ENCODE data around the gene RNF44. TPM values are rescaled to one million over a fixed set of nuclear protein-coding genes. Genes with fewer than 3 reads are reported as not detected.

The RNF44 gene
- total and polyA plus RNA-seq, 2 of the 4 experiments (the other 2 are of a cell fraction), result 0.54 to 12.4 TPM

DNA sequence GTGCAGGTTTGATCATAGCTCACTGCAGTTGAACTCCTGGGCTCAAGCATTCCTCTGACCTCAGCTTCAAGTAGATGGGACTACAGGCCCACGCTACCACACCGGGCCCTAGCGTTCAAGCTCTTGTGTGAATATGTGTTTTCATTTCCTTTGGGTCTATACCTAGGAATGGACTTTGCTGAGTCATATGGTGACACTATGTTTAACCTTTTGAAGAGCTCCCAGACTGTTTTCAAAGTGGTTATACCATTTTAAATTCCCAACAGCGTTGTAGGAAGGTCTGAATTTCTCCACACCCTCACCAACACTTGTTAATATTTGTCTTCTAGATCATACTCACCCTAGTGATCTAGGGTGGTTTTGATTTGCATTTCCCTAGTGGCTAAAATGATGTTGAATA lies 55.5 kb downstream of the RNF44 start:
- Histone ChIP-seq H3K9me1 (ENCODE audit: insufficient read depth, low read length) (peaks cover 6% of the 10 kb centered on the region), H3K23ac (ENCODE audit: low read depth, low read length) (no peak overlapping the region), H4K20me1 (ENCODE audit: insufficient read depth, low read length) (peaks cover 9% of the 10 kb centered on the region; the same call in 1 of the 2 replicates), H2AK9ac (replicated peaks; ENCODE audit: low read depth, low read length, poor library complexity) (no peak overlapping the region), H3K27me3 (ENCODE audit: control insufficient read depth, insufficient read depth, low read length) (no peaks in the 10 kb centered on the region), H4K91ac (ENCODE audit: insufficient read depth, low read depth, low read length) (no peak overlapping the region), H3K36me3 (ENCODE audit: control insufficient read depth, insufficient read depth, low read length) (peaks cover 27% of the 10 kb centered on the region), H4K8ac (ENCODE audit: low read depth in 2 of 2, low read length in 2 of 2) (no peak overlapping the region), H3K9ac (ENCODE audit: low read depth, low read length) (no peak overlapping the region), H2BK120ac (ENCODE audit: low read depth, low read length) (no peak overlapping the region), H3K18ac (ENCODE audit: low read depth, low read length) (no peak overlapping the region), H3K27ac (ENCODE audit: insufficient read depth, low read length) (no peak overlapping the region), H3K9me3 (ENCODE audit: control insufficient read depth, insufficient read depth, low read length) (no peaks in the 10 kb centered on the region), H2BK15ac (ENCODE audit: low read depth, low read length) (no peak overlapping the region), H2BK5ac (ENCODE audit: low read depth, low read length, poor library complexity, severe bottlenecking) (no peak overlapping the region), H2AK5ac (ENCODE audit: low read depth, low read length) (no peak overlapping the region; the same call in 1 of the 2 replicates), H3K79me1 (ENCODE audit: low read depth in 1 of 2, low read length in 2 of 2) (peaks cover 35 to 73% of the 10 kb centered on the region in 2 experiments), H3K4me3 (ENCODE audit: insufficient read depth, low read depth, low read length) (no peak overlapping the region), H3K4me2 (ENCODE audit: low read depth, low read length) (no peak overlapping the region), H3K4ac (ENCODE audit: low read depth, low read length) (no peak overlapping the region; the same call in 1 of the 2 replicates), H2BK20ac (ENCODE audit: low read depth, low read length) (no peak overlapping the region), H4K5ac (ENCODE audit: low read depth, low read length) (no peak overlapping the region), H3K56ac (ENCODE audit: extremely low read depth, insufficient read depth, low read length) (no peak overlapping the region), H2AFZ (replicated peaks; ENCODE audit: low read length, poor library complexity) (no peak overlapping the region), H3K4me1 (ENCODE audit: control insufficient read depth, insufficient read depth, low read length) (no peaks in the 10 kb centered on the region), H3K14ac (replicated peaks; ENCODE audit: low read depth, low read length) (no peak overlapping the region)
- no CpG with 5 or more reads among the region's 4 CpGs for WGBS, 2 experiments (ENCODE audit: extremely low coverage in 2 of 2, insufficient read length in 1 of 2)
- TF ChIP-seq CHD1 (IDR thresholded peaks at IDR 0.05; ENCODE audit: low read depth, low read length), result no peak
- TF ChIP-seq POLR2A (IDR thresholded peaks at IDR 0.05; ENCODE audit: low read depth, low read length), result no peak
- peak; percentile 44; the same call in 1 of the 2 replicates for TF ChIP-seq NFE2L2 (IDR thresholded peaks at IDR 0.05; ENCODE audit: low read depth, low read length)
- no peak for TF ChIP-seq BHLHE40 (IDR thresholded peaks at IDR 0.05; ENCODE audit: low read depth, low read length)
- TF ChIP-seq, protein P1, sequence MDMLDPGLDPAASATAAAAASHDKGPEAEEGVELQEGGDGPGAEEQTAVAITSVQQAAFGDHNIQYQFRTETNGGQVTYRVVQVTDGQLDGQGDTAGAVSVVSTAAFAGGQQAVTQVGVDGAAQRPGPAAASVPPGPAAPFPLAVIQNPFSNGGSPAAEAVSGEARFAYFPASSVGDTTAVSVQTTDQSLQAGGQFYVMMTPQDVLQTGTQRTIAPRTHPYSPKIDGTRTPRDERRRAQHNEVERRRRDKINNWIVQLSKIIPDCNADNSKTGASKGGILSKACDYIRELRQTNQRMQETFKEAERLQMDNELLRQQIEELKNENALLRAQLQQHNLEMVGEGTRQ (IDR thresholded peaks at IDR 0.05; ENCODE audit: low read depth, low read length), result no peak
- ChIA-PET POLR2A (ENCODE audit: unreplicated experiment) (no interaction called here), CTCF (interaction anchor here (0.9 to 1.4 kb wide), 2 partner anchors 9 to 34 kb away, joined by 3 to 4 read pairs; no protein-coding TSS in a partner anchor)
- in situ Hi-C loops (cut with MboI; ENCODE audit: low sequenced_read_pairs), result no loop called here
- no TSS peak for BruUV-seq (replicated peaks)
- peak; percentile 24 for DNase-seq
- dilution Hi-C loops (cut with HindIII; ENCODE audit: low sequenced_read_pairs, unreplicated experiment), result no loop called here
- intact Hi-C loops (cut with micrococcal nuclease), result no loop called here
- no peak; the same call in 1 of the 2 replicates for ATAC-seq (ENCODE audit: low read depth)

Small RNA genes within 50 kb of the gene (microRNA-seq; reads per million reads assigned to microRNA genes)
- gene RF00019 (ENCODE audit: insufficient read depth, insufficient read length) (not detected), gene RN7SL684P (ENCODE audit: insufficient read depth, insufficient read length) (not detected)

Small RNA genes within 50 kb of the gene (small RNA-seq; reads per million reads assigned to genes)
- 0 reads per million in 5 experiments for gene RF00019
- gene RN7SL684P, result 0 reads per million in 5 experiments

Other genes starting within 250 kb of the RNF44 start
- 107 and 124 TPM in 2 replicates for gene KIAA1191, start 175.6 kb downstream of the RNF44 start, total RNA-seq (2012; rRNA removed)
- 107 and 114 TPM in 2 replicates for gene KIAA1191, start 175.6 kb downstream of the RNF44 start, polyA plus RNA-seq (2012; rRNA removed)
- gene ARL10, start 171.9 kb downstream of the RNF44 start, total RNA-seq (2012; rRNA removed), result 3.6 and 4.4 TPM in 2 replicates
- 5.0 and 6.0 TPM in 2 replicates for gene ARL10, start 171.9 kb downstream of the RNF44 start, polyA plus RNA-seq (2012; rRNA removed)
- gene NOP16, start 148.8 kb downstream of the RNF44 start, total RNA-seq (2012; rRNA removed), result 28.0 and 33.3 TPM in 2 replicates
- gene NOP16, start 148.8 kb downstream of the RNF44 start, polyA plus RNA-seq (2012; rRNA removed), result 60.4 and 61.3 TPM in 2 replicates
- gene HIGD2A, start 148.7 kb downstream of the RNF44 start, total RNA-seq (2012; rRNA removed), result 33.3 and 35.0 TPM in 2 replicates
- gene HIGD2A, start 148.7 kb downstream of the RNF44 start, polyA plus RNA-seq (2012; rRNA removed), result 131 and 146 TPM in 2 replicates
- gene CLTB, start 120.9 kb downstream of the RNF44 start, total RNA-seq (2012; rRNA removed), result 87.6 and 122 TPM in 2 replicates
- gene CLTB, start 120.9 kb downstream of the RNF44 start, polyA plus RNA-seq (2012; rRNA removed), result 99.9 and 133 TPM in 2 replicates
- gene FAF2, start 89.0 kb downstream of the RNF44 start, total RNA-seq (2012; rRNA removed), result 47.0 and 50.3 TPM in 2 replicates
- gene FAF2, start 89.0 kb downstream of the RNF44 start, polyA plus RNA-seq (2012; rRNA removed), result 31.3 and 32.9 TPM in 2 replicates
- gene CDHR2, start 11.9 kb upstream of the RNF44 start, total RNA-seq (2012; rRNA removed), result not detected in 2 replicates
- not detected in 2 replicates for gene CDHR2, start 11.9 kb upstream of the RNF44 start, polyA plus RNA-seq (2012; rRNA removed)
- gene GPRIN1, start 72.8 kb upstream of the RNF44 start, total RNA-seq (2012; rRNA removed), result 2.5 and 3.0 TPM in 2 replicates
- gene GPRIN1, start 72.8 kb upstream of the RNF44 start, polyA plus RNA-seq (2012; rRNA removed), result 4.7 and 5.1 TPM in 2 replicates
- gene SNCB, start 93.1 kb upstream of the RNF44 start, total RNA-seq (2012; rRNA removed), result not detected in 2 replicates
- gene SNCB, start 93.1 kb upstream of the RNF44 start, polyA plus RNA-seq (2012; rRNA removed), result 0.40 and 0.41 TPM in 2 replicates
- not detected in 2 replicates for gene EIF4E1B, start 93.3 kb upstream of the RNF44 start, total RNA-seq (2012; rRNA removed)
- gene EIF4E1B, start 93.3 kb upstream of the RNF44 start, polyA plus RNA-seq (2012; rRNA removed), result not detected in 2 replicates
- 34.2 and 35.3 TPM in 2 replicates for gene TSPAN17, start 110.1 kb upstream of the RNF44 start, total RNA-seq (2012; rRNA removed)
- gene TSPAN17, start 110.1 kb upstream of the RNF44 start, polyA plus RNA-seq (2012; rRNA removed), result 40.9 and 41.6 TPM in 2 replicates

Measured in IMR-90 (cell line).